NCI-H2171 (cell line): ENCODE results near the gene GPR35.
A peak's percentile ranks its signal among the peaks of the same experiment; 100 is the strongest.

Experiments used
- DNase-seq: peaks from one replicate; lab custom pipeline; 2025; lab: John Stamatoyannopoulos, UW

The GPR35 gene

GRCh38 chr2:240624950-240625621 lies at the start of gene GPR35:
Gene GPR35, plus strand, starts transcription at chr2:240625480. Its CDS starts 4,473 bp downstream, at chr2:240629953.
- DNase-seq = no peak

GRCh38 chr2:240576036-240576435 lies 49.2 kb upstream of the GPR35 start:
- DNase-seq = no peak

GRCh38 chr2:240576436-240577205 lies 48.7 kb upstream of the GPR35 start:
- no peak for DNase-seq

- DNase-seq = no peak
These were observed 47.8 kb upstream of the GPR35 start for GRCh38 chr2:240577281-240578109.

- DNase-seq = no peak
These were observed 47.2 kb upstream of the GPR35 start for GRCh38 chr2:240578110-240578450.

GRCh38 chr2:240578488-240578887 lies 46.8 kb upstream of the GPR35 start:
- no peak for DNase-seq

- no peak for DNase-seq
These were observed 46.1 kb upstream of the GPR35 start for GRCh38 chr2:240579071-240579762.

GRCh38 chr2:240579771-240580614 lies 45.3 kb upstream of the GPR35 start:
- peak; percentile 5 for DNase-seq

GRCh38 chr2:240581811-240582210 lies 43.5 kb upstream of the GPR35 start:
- DNase-seq = no peak

GRCh38 chr2:240582781-240583180 lies 42.5 kb upstream of the GPR35 start:
- no peak for DNase-seq

GRCh38 chr2:240583774-240584173 lies 41.5 kb upstream of the GPR35 start:
- no peak for DNase-seq

- DNase-seq = peak; percentile 88
These were observed 40.7 kb upstream of the GPR35 start for GRCh38 chr2:240584486-240585031.

GRCh38 chr2:240585101-240585500 lies 40.2 kb upstream of the GPR35 start:
- DNase-seq = peak; percentile 23

- DNase-seq = no peak
These were observed 39.5 kb upstream of the GPR35 start for GRCh38 chr2:240585681-240586197.

- DNase-seq = peak; percentile 82
These were observed 38.9 kb upstream of the GPR35 start, which contains the start of gene CAPN10 for GRCh38 chr2:240586198-240586918. Gene CAPN10, plus strand, starts transcription at chr2:240586734. Its CDS starts 178 bp downstream, at chr2:240586912.

GRCh38 chr2:240586919-240587800 lies 38.1 kb upstream of the GPR35 start:
- no peak for DNase-seq

- no peak for DNase-seq
These were observed 37.1 kb upstream of the GPR35 start for GRCh38 chr2:240588006-240588655.

- no peak for DNase-seq
These were observed 36.6 kb upstream of the GPR35 start for GRCh38 chr2:240588669-240589068.
